Progenitor cell of endocrine pancreas (in vitro differentiated cells): ENCODE results near the gene RUNX3. TPM values are rescaled to one million over a fixed set of nuclear protein-coding genes. Genes with fewer than 3 reads are reported as not detected.

Experiments used
- DNase-seq: peaks from one replicate; pipeline ENCODE4 v3.0.0; 2021; ENCODE audit warnings: low spot score; ENCODE audit not compliant: unreplicated experiment
- H3K27ac Mint-ChIP-seq: 2 replicates; pipeline ENCODE4 v1.8.0; 2021; ENCODE audit warnings: mild to moderate bottlenecking, moderate library complexity, mixed read lengths
- H3K27me3 Mint-ChIP-seq: 2 replicates; pipeline ENCODE4 v1.8.0; 2021; ENCODE audit warnings: mixed read lengths
- H3K36me3 Mint-ChIP-seq: 2 replicates; pipeline ENCODE4 v1.8.0; 2022; ENCODE audit warnings: mixed read lengths; ENCODE audit not compliant: insufficient read depth
- H3K4me1 Mint-ChIP-seq: 2 replicates; pipeline ENCODE4 v1.8.0; 2021; ENCODE audit warnings: low read depth, mixed read lengths
- H3K4me3 Mint-ChIP-seq: 2 replicates; pipeline ENCODE4 v1.8.0; 2021; ENCODE audit warnings: low read depth, mild to moderate bottlenecking, moderate library complexity, mixed read lengths
- H3K9me3 Mint-ChIP-seq: 2 replicates; pipeline ENCODE4 v1.8.0; 2021; ENCODE audit warnings: low read depth, mixed read lengths
- CTCF ChIP-seq: fragments of 200-600 bp; sonication (generic); IDR thresholded peaks from one replicate; pipeline ENCODE4 v1.5.0; 2021; ENCODE audit warnings: antibody characterized with exemption, mild to moderate bottlenecking; ENCODE audit not compliant: unreplicated experiment
- total RNA-seq: library from RNA; stranded (reverse); gene quantifications from 2 replicates; pipeline ENCODE4 v1.2.1, GENCODE V29; 2021

Gene RUNX3
- total RNA-seq, 1 donor from 2014 or later = not detected

GRCh38 chr1:24903955-24904730 is 25.9 kb downstream of the RUNX3 start:
- Mint-ChIP-seq H3K36me3 (no peaks in the 10 kb centered on the region), H3K27me3 (peaks cover 13% of the 10 kb centered on the region), H3K4me1 (no peaks in the 10 kb centered on the region), H3K9me3 (peaks cover 6% of the 10 kb centered on the region), H3K4me3 (no peak overlapping the region), H3K27ac (no peak overlapping the region)
- no peak for TF ChIP-seq CTCF
- no peak for DNase-seq

GRCh38 chr1:24903560-24903954 is 26.5 kb downstream of the RUNX3 start:
- Mint-ChIP-seq H3K27me3 (peaks cover 13% of the 10 kb centered on the region), H3K4me1 (no peaks in the 10 kb centered on the region), H3K36me3 (no peaks in the 10 kb centered on the region), H3K4me3 (no peak overlapping the region), H3K9me3 (peaks cover 6% of the 10 kb centered on the region), H3K27ac (no peak overlapping the region)
- DNase-seq = no peak
- TF ChIP-seq CTCF = no peak

GRCh38 chr1:24903011-24903461 is 27.0 kb downstream of the RUNX3 start:
- H3K27ac Mint-ChIP-seq = no peak overlapping the region

GRCh38 chr1:24902471-24902891 is 27.6 kb downstream of the RUNX3 start:
- Mint-ChIP-seq H3K27ac (no peak overlapping the region), H3K4me3 (no peak overlapping the region), H3K27me3 (peaks cover 16% of the 10 kb centered on the region), H3K36me3 (no peaks in the 10 kb centered on the region), H3K9me3 (peaks cover under 1% of the 10 kb centered on the region), H3K4me1 (no peaks in the 10 kb centered on the region)
- no peak for TF ChIP-seq CTCF
- no peak for DNase-seq

More at GRCh38 chr1:24903011-24903461, 27.0 kb downstream of the RUNX3 start:
- no peak for DNase-seq
- Mint-ChIP-seq H3K9me3 (peaks cover 6% of the 10 kb centered on the region), H3K4me1 (no peaks in the 10 kb centered on the region), H3K27me3 (peaks cover 16% of the 10 kb centered on the region), H3K4me3 (no peak overlapping the region), H3K36me3 (no peaks in the 10 kb centered on the region)
- TF ChIP-seq CTCF = no peak

GRCh38 chr1:24901791-24902470 is 28.1 kb downstream of the RUNX3 start:
- no peaks in the 10 kb centered on the region for H3K4me1 Mint-ChIP-seq
- TF ChIP-seq CTCF = no peak

More at GRCh38 chr1:24901791-24902470, 28.1 kb downstream of the RUNX3 start:
- H3K9me3 Mint-ChIP-seq = no peaks in the 10 kb centered on the region
- H3K4me3 Mint-ChIP-seq = no peak overlapping the region
- H3K27me3 Mint-ChIP-seq = peaks cover 16% of the 10 kb centered on the region
- DNase-seq = no peak
- H3K36me3 Mint-ChIP-seq = no peaks in the 10 kb centered on the region
- no peak overlapping the region for H3K27ac Mint-ChIP-seq
